Forelimb muscle (tissue), 1 donor: Measurements from ENCODE around the gene CTIF. TPM values are rescaled to one million over a fixed set of nuclear protein-coding genes. Genes with fewer than 3 reads are reported as not detected.
"Not testable (repeated sequence)": the region's sequence is repeated elsewhere in the genome, so short reads cannot be mapped to it uniquely, and the experiment has no call there.

Source experiments
- DNase-seq: peaks from one replicate; pipeline ENCODE4 v3.0.0-alpha.2; 2013; ENCODE audit warnings: low read depth
- polyA plus RNA-seq: library from polyadenylated mRNA; unstranded; fragments of 120-200 nt; gene quantifications from one replicate; pipeline ENCODE4 v1.2.1, GENCODE V29; 2013; ENCODE audit not compliant: insufficient read length

CTIF gene
- polyA plus RNA-seq, 1 donor, result 35.6 TPM

- DNase-seq, result no peak
Measured at GRCh38 chr18:48866028-48866733, 327.4 kb downstream of the CTIF start.

DNA sequence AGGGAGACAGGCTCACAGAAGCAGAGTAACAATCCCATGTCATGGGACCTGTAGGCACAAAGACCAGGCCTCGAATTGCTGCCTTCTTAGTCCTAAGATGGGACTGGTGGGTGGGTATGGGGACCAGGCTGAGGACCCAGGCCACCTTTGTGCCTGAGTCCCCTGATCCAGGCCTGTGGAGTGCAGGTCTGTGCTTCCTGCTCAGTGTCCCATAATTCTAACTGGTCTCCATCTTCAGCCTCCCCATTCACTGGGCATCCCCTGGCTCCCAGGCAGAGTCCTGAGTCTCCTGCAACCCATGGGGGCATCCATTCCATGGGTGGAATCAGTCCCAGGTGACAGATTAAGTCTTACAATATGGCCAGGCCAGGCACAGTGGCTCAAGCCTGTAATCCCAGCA, 328.0 kb downstream of the CTIF start:
- DNase-seq, result no peak

GRCh38 chr18:48867978-48868377, 329.1 kb downstream of the CTIF start:
- no peak for DNase-seq

GRCh38 chr18:48868468-48869466, 329.9 kb downstream of the CTIF start:
- DNase-seq, result no peak

DNA sequence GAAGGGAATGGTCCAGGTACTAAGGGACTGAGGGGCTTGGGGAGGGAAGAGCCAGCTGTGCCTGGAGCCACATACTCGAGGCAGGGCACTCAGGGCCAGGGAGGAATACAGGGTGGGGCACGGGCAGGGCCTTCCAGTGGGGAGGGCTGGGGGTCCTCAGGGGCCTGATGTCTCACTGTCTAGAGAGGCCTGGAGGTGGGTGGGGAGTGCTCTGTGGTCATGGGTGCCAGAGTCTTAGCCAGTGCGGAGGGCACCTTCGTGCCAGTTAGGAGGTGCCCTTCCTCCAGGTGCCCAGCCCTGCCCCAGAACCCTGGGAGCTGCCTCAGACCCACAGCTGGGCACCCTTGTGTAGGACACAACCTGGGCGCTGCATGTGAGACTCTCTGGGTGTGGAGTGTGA, 330.8 kb downstream of the CTIF start:
- no peak for DNase-seq

DNA sequence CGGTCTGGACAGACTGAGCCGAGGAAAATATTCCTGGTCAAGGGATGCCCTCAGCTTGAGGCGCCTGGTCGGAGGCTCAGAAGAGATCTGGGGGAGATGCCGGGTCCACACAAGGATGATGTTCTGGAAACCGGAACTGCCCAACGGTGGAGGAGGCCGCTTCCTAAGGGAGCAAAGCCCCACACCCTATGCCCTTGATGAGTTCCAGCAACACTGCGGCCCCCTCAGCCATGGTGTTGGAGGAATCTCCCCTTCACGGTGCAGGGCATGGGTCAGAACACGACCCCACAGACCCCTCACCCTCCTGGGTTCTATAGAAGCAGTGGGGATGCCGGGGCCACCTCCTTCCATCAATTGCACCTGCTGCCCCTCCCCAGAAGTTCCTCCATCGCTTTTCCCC, 332.1 kb downstream of the CTIF start:
- DNase-seq, result not testable (repeated sequence)

DNA sequence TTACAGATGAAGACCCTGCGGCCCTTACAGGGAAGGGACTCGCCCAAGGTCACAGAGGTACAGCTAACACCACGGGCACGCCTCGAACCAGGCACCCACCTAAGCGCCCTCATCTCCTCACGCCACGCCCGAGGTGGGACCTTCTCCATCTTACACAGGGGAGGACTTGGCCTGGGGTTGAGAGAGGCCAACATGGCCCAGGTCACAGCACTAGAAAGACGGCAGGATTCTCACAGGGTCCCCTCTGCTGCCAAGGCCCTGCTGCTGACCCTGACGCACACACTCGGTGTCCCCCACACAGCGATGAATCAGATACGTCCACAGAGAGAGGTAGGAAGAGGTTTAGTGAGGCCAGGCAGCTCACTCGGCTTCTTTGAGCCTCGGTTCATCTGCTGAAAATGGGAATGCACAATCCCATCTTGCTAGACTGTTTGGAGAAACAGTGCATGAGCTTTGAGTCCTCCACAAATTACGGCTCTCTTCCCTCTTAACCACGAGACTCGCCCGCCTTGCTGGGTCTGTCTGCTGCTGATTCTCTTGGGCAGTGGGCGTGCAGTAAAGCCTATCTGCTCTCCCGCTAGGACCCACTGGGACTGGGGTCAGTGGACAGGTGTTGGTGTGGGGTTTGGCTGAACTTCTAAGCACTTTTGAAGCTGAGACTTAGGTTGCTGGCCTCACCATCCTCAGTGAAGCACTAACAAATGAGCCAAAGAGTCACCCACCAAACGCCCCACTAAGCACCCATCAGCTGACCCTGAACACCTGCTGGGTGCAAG, 332.7 kb downstream of the CTIF start:
- no peak for DNase-seq

DNA sequence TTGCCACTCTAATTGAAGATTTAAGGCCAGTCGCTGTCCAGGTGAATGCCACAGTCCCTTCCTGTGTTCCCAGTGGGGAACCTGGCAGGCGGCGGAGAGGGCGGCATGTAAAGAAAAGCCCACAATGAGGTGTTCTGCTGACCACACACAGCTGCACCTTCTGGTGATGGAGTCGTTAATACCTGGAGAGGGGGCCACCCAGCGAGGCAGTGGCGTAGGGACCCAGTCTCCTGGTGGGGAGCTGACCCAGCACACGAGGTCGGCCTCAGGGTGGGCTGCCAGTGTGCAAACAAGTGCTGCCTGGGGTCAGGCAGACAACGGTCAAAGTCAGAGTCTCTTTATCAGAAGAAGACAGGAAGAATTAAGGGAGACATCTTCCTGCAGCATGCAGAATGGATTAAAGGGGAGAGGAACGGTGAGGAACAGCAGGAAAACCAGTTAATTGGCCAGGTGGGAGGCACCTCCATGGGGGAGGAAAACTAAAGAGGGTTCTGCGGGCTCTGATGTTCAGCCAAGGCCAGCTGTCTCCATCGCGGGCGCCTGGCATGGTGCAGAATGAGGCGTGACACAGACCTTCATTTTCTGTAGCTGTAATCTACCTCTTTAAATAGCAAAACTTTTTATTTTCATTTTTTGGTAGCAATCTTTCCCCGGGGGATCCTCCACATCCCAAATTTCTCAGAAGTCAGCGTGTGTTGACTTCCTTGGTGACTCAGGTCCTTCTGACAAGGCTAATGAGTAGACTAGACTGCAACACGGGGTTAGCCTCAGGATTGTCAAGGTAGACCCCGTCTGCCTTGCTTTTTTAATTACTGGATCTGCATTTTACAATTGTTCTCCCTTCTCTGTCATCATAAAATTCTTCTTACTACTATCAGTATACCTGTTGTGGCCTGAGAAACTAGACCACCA, 333.7 kb downstream of the CTIF start:
- DNase-seq, result no peak

GRCh38 chr18:48874233-48874632, 335.4 kb downstream of the CTIF start:
- no peak for DNase-seq

- DNase-seq, result no peak
Measured at GRCh38 chr18:48874701-48875162, 335.9 kb downstream of the CTIF start.

GRCh38 chr18:48875314-48875941, 336.6 kb downstream of the CTIF start:
- DNase-seq, result no peak

DNA sequence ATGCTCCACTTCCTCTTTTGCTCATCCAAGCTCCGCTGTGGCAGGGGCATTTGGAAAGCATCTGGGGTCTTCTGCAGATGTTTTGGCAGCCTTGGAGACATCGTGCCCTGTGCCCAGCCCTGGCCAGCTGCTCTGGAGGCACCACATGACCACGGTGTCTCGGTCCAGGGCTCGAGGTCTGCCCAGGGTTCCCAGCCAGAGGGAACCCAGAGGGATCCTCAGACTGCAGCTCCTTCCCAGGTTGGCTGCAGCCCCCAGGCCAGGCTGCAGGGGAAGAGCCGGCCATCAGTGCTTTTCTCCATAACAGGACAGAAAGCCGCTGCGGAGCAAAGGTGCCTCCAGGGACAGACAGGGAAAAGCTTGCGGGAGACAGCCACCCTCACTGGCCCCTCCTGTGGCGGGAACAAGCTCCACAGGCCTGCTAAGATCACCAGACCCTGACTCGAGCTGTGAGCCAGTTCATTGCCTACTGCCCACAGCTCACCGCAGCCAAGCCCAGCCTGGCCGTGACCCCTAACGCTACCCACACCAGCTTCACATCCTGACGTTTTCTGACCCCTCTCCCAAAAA, 337.2 kb downstream of the CTIF start:
- DNase-seq, result no peak

GRCh38 chr18:48876590-48876989, 337.8 kb downstream of the CTIF start:
- no peak for DNase-seq

- no peak for DNase-seq
Measured at GRCh38 chr18:48877941-48878340, 339.1 kb downstream of the CTIF start.

GRCh38 chr18:48878471-48878870, 339.6 kb downstream of the CTIF start:
- no peak for DNase-seq

- no peak for DNase-seq
Measured at GRCh38 chr18:48879008-48879431, 340.2 kb downstream of the CTIF start.

DNA sequence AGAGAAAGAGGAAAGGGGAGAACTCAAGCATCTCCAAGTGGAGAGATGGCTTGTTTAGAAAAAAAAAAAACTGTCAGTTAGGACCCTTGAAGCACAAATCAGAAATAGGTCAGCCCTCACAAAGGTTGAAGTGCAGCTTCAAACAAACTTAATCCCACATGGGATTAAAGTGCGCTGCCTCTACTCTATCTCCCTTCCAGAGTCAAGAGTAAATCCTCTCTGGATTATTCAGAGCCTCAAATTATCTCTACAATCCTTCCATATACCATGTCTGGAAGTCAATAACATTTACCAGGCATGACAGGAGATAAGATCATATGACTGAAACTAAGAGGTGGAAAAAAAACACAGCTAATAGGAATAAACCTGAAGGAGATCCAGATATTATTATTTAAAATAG, 342.1 kb downstream of the CTIF start:
- no peak for DNase-seq

DNA sequence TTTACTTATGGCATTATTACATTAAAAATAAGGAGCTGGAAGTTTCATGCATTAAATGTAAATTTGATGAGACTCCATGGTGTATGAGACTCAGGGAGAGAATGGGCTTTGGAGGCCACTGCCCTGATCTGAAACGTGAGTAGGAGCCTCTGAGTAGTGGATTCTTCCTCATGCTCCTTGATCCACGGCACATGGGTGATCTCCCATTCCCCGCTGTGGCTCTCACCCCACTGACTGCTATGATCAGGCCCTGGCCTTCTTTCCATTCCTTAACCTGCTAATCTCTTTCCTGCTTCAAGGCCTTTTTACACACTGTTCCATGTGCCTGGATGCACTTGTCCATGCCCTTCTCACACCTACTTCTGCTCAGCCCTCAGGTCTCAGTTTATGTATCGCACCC, 343.5 kb downstream of the CTIF start:
- DNase-seq, result no peak

DNA sequence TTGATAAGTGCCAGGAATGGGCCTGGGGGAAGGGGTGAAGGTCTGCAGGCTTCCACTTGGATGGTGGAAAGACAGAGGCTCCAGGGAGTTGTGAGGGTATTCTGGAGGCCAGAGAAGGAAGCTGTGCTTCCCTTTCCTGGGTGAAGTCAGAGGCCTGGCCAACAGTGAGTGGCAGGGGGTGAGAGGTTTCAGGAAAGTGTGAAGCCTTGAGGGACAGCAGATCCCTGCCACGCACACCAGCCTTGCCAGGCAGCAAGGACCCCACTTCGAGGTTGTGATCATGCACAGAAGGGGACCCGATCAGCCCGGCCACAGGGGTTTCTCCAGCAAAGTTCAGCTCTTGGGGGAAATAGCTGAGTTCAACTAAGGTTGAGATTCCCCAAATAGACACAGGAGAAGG, 345.5 kb downstream of the CTIF start:
- DNase-seq, result no peak

DNA sequence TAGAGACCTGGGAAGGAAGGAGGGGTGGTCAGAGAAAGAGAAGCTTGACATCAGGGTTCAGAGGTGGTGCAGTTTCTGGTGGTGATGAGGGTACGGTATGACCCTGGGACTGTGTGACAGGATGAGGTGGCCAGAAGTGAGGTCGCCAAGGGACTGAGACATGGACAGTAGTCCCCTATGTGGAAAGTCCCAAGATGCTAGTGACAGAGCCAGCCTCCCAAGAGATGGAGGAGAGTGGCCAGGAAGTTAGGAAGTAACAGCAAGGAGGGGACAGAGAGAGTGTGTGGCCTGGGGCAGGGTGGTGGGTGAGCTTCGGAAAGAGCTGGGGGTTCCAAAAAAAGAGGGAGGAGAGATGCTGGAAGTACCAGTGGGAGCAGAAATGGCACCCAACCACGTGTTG, 345.9 kb downstream of the CTIF start:
- no peak for DNase-seq
